ENCODE measurements around the gene PLEKHA8. TPM values are rescaled to one million over a fixed set of nuclear protein-coding genes. Genes with fewer than 3 reads are reported as not detected.

PLEKHA8 gene
- total RNA-seq, 1 experiment from 2014 or later: 23.0 TPM

- intact Hi-C loops (cut with micrococcal nuclease; ENCODE audit: unreplicated experiment): no loop called here
- no peak for DNase-seq
- ChIA-PET POLR2A (ENCODE audit: unreplicated experiment) (no interaction called here), CTCF (no interaction called here)
- Histone ChIP-seq H2AFZ (no peak overlapping the region), H3K27ac (no peak overlapping the region), H3K9me2 (ENCODE audit: insufficient read depth) (no peaks in the 10 kb centered on the region), H3K4me2 (no peak overlapping the region), H3F3A (ENCODE audit: insufficient read depth, low read depth) (peaks cover 20% of the 10 kb centered on the region), H3K4me3 (no peak overlapping the region), H3K4me1 (replicated peaks; ENCODE audit: insufficient read depth) (no peaks in the 10 kb centered on the region), H4K20me1 (ENCODE audit: insufficient read depth) (no peaks in the 10 kb centered on the region), H3K36me3 (ENCODE audit: low read depth) (no peaks in the 10 kb centered on the region), H3K9me3 (ENCODE audit: insufficient read depth, low read depth) (0 out of 2 replicates have a peak, but pooled peaks cover 6% of the 10 kb centered on the region), H3K79me2 (ENCODE audit: low read depth) (no peaks in the 10 kb centered on the region), H3K27me3 (ENCODE audit: insufficient read depth, low read depth) (no peaks in the 10 kb centered on the region)
- no TSS peak for BruUV-seq (replicated peaks)
- no peak for TF ChIP-seq EZH2 (IDR thresholded peaks at IDR 0.05; ENCODE audit: low read depth)
- no peak for TF ChIP-seq CTCF (conservative IDR thresholded peaks at IDR 0.05)
These were observed 91.8 kb downstream of the PLEKHA8 start for GRCh38 chr7:30119890-30120577.

- intact Hi-C loops (cut with micrococcal nuclease; ENCODE audit: unreplicated experiment): loop anchor here (2.0 kb wide), 3 partner anchors 33 to 151 kb away; partner anchors contain the start of genes PLEKHA8 and ZNRF2
- H3K36me3 ChIP-seq (ENCODE audit: low read depth): no peaks in the 10 kb centered on the region
- H2AFZ ChIP-seq: peak overlapping the region; percentile 65; the same call in 1 of the 2 replicates
- ChIA-PET POLR2A (ENCODE audit: unreplicated experiment) (interaction anchor here (0.6 kb wide), 2 partner anchors 107 to 513 kb away, joined by 4 to 7 read pairs; no protein-coding TSS in a partner anchor), CTCF (interaction anchor here (0.6 kb wide), 1 partner anchor 60 kb away, joined by 4 read pairs; no protein-coding TSS in a partner anchor)
- no peak for TF ChIP-seq EZH2 (IDR thresholded peaks at IDR 0.05; ENCODE audit: low read depth)
- TF ChIP-seq CTCF (conservative IDR thresholded peaks at IDR 0.05): no peak
- no peaks in the 10 kb centered on the region for H3K9me2 ChIP-seq (ENCODE audit: insufficient read depth)
- H3K27ac ChIP-seq: no peak overlapping the region
- 0 out of 2 replicates have a peak, but pooled peaks cover 3% of the 10 kb centered on the region for H4K20me1 ChIP-seq (ENCODE audit: insufficient read depth)
- H3K4me3 ChIP-seq: peak overlapping the region; percentile 55
- H3K4me1 ChIP-seq (replicated peaks; ENCODE audit: insufficient read depth): peaks cover 8% of the 10 kb centered on the region; the same call in 1 of the 2 replicates
- DNase-seq: no peak
- no TSS peak for BruUV-seq (replicated peaks)
- H3K79me2 ChIP-seq (ENCODE audit: low read depth): no peaks in the 10 kb centered on the region
- peaks cover 12% of the 10 kb centered on the region; the same call in 1 of the 2 replicates for H3K27me3 ChIP-seq (ENCODE audit: insufficient read depth, low read depth)
- H3K4me2 ChIP-seq: peak overlapping the region; percentile 79
- peaks cover 4% of the 10 kb centered on the region; the same call in 1 of the 2 replicates for H3F3A ChIP-seq (ENCODE audit: insufficient read depth, low read depth)
- no peaks in the 10 kb centered on the region for H3K9me3 ChIP-seq (ENCODE audit: insufficient read depth, low read depth)
These were observed 105.8 kb downstream of the PLEKHA8 start for GRCh38 chr7:30133736-30134610.

- ChIA-PET CTCF (no interaction called here), POLR2A (ENCODE audit: unreplicated experiment) (interaction anchor here (0.6 kb wide), 2 partner anchors 108 to 514 kb away, joined by 4 to 7 read pairs; no protein-coding TSS in a partner anchor)
- Histone ChIP-seq H3K9me2 (ENCODE audit: insufficient read depth) (no peaks in the 10 kb centered on the region), H2AFZ (peak within 1 kb of the TSS; percentile 93), H3K79me2 (ENCODE audit: low read depth) (no peaks in the 10 kb centered on the region), H3K9me3 (ENCODE audit: insufficient read depth, low read depth) (no peaks in the 10 kb centered on the region), H3K4me1 (replicated peaks; ENCODE audit: insufficient read depth) (peaks cover 8% of the 10 kb centered on the region; the same call in 1 of the 2 replicates), H3K4me2 (peak within 1 kb of the TSS; percentile 84), H3K36me3 (ENCODE audit: low read depth) (no peaks in the 10 kb centered on the region), H3K27ac (no peak within 1 kb of the TSS), H3F3A (ENCODE audit: insufficient read depth, low read depth) (peaks cover 4% of the 10 kb centered on the region; the same call in 1 of the 2 replicates), H3K4me3 (peak within 1 kb of the TSS; percentile 55), H3K27me3 (ENCODE audit: insufficient read depth, low read depth) (peaks cover 12% of the 10 kb centered on the region; the same call in 1 of the 2 replicates), H4K20me1 (ENCODE audit: insufficient read depth) (0 out of 2 replicates have a peak, but pooled peaks cover 3% of the 10 kb centered on the region)
- peak; percentile 81 to 94 for DNase-seq
- TF ChIP-seq CTCF (conservative IDR thresholded peaks at IDR 0.05) (no peak), EZH2 (IDR thresholded peaks at IDR 0.05; ENCODE audit: low read depth) (no peak)
- intact Hi-C loops (cut with micrococcal nuclease; ENCODE audit: unreplicated experiment): loop anchor here (2.0 kb wide), 3 partner anchors 32 to 150 kb away; partner anchors contain the start of genes PLEKHA8 and ZNRF2
- no TSS peak for BruUV-seq (replicated peaks)
These were observed 106.5 kb downstream of the PLEKHA8 start, which contains the start of gene MTURN for GRCh38 chr7:30134611-30135300. Gene MTURN, plus strand, starts transcription at chr7:30134986. Its CDS starts 151 bp downstream, at chr7:30135137.

Measured in PC-9 (cell line).